ENCODE data around the gene HOXA10. TPM values are rescaled to one million over a fixed set of nuclear protein-coding genes. Genes with fewer than 3 reads are reported as not detected.
A peak's percentile ranks its signal among the peaks of the same experiment; 100 is the strongest.

The HOXA10 gene
- total RNA-seq, 4 donors from 2014 or later: 19.0 to 34.1 (median 24.9) TPM

DNA sequence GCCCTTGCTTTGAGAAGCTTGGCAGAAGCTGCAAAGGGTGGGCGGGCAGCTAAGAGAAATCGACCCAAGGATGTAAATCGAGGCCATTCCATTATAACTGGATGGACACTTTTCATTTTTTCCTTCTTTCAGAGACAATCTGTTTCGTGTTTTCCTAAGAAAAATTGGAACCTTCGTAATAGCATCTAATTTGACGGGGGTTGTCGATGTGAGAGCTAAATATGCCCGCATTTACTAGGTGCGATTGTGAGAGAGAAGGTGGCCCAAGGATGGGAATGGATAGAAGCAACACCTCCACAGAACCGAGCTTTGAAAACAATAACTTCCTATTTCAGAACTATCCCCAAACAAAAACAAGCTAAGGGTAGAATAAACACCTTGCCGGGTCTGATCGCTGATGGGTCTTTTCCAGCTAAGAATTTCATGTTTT is 42.7 kb downstream of the HOXA10 start:
- no peak for TF ChIP-seq POLR2A (IDR thresholded peaks at IDR 0.05)
- no peak for TF ChIP-seq EP300 (IDR thresholded peaks at IDR 0.05)
- no peak for TF ChIP-seq CTCF (IDR thresholded peaks at IDR 0.05)
- 37 to 44% methylated on average over 12 of the region's 12 CpGs for WGBS, 2 donors
- H3K27ac ChIP-seq: peak overlapping the region in 3 of 4 donors; percentile 56 to 90 (median 84)

DNA sequence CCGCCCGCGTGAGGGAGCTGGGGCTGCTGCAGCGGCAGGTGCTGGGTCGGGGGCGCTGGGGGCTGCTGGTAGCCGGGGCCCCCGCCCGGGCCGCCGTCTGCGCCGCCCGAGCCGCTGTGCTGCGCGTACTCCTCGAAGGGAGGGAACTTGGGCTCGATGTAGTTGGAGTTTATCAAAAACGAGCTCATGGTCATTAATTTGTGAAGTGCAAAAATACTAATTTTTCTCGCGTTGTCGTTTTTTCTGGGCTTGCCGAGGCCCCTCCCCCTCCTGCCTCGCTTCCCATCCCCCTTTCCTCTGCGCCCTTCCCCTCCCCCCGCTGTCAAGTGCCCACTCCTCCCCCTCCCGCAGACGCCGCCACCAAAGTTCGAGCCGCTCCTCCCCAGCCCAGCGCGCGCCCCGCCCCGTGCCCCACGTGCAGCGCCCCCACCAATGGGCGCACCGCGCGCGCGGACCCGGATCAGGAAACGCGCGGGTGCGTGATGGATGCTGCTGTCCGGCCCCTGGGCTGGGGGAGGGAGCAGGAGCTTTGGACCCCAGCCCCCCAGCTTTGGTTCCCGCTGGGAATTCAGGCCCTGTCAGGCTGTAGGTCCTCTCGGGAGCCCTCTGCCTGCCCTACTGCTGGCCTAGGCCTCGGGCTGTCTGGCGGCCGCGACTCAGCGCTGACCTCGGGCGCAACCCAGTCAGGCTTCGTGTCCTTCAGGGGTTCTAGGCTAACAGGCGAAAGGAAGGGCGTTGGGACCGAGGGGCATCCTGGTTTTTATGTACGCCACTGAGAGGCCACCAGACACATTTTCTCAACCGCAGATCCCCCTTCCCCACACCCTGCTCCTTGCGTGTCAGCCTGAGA is 43.4 kb downstream of the HOXA10 start, which contains the start of gene HOXA4:
TSS of gene HOXA4 (minus strand) at position 218 of the 850 bp plus-strand sequence. CDS start at position 194, 24 bp downstream.
- H3K4me3 ChIP-seq: peak within 1 kb of the TSS; percentile 51 to 76 (median 64)
- TF ChIP-seq CTCF (IDR thresholded peaks at IDR 0.05): no peak
- peak; percentile 37 to 77 for TF ChIP-seq EP300 (IDR thresholded peaks at IDR 0.05)
- peak in 1 of 2 donors; percentile 69 for TF ChIP-seq POLR2A (IDR thresholded peaks at IDR 0.05)
- H3K4me1 ChIP-seq: peaks cover 0 to 79% (median 13%) of the 10 kb centered on the region in 4 donors
- DNase-seq (ENCODE audit: low spot score in 2 of 2): peak; percentile 84 to 90
- H3K9me3 ChIP-seq: no peaks in the 10 kb centered on the region
- WGBS, 2 donors: 2 to 5% methylated on average over 48 to 64 of the region's 67 CpGs
- H3K36me3 ChIP-seq: no peaks in the 10 kb centered on the region
- H3K27me3 ChIP-seq: peaks cover 0 to 58% of the 10 kb centered on the region in 2 donors
- peak within 1 kb of the TSS; percentile 56 to 90 (median 76) for H3K27ac ChIP-seq

More for the DNA sequence above, 42.7 kb downstream of the HOXA10 start:
- Histone ChIP-seq H3K27me3 (peaks cover 0 to 64% of the 10 kb centered on the region in 2 donors), H3K9me3 (no peaks in the 10 kb centered on the region), H3K4me1 (peaks cover 0 to 79% (median 16%) of the 10 kb centered on the region in 4 donors), H3K36me3 (no peaks in the 10 kb centered on the region), H3K4me3 (peak overlapping the region; percentile 51 to 76 (median 64))
- DNase-seq (ENCODE audit: low spot score in 2 of 2): no peak

GRCh38 chr7:27129729-27130539 is 44.2 kb downstream of the HOXA10 start:
- DNase-seq (ENCODE audit: low spot score in 2 of 2): no peak
- H3K4me1 ChIP-seq: peaks cover 0 to 80% (median 6%) of the 10 kb centered on the region in 4 donors
- whole genome bisulfite sequencing, 2 donors: 26 to 32% methylated on average over 11 to 22 of the region's 72 CpGs

More at GRCh38 chr7:27129729-27130539, 44.2 kb downstream of the HOXA10 start:
- peak overlapping the region; percentile 56 to 90 (median 71) for H3K27ac ChIP-seq
- no peaks in the 10 kb centered on the region for H3K36me3 ChIP-seq
- peaks cover 0 to 50% of the 10 kb centered on the region in 2 donors for H3K27me3 ChIP-seq
- H3K9me3 ChIP-seq: no peaks in the 10 kb centered on the region
- TF ChIP-seq CTCF (IDR thresholded peaks at IDR 0.05): peak in 3 of 5 experiments; percentile 13 to 21 (median 19)
- TF ChIP-seq POLR2A (IDR thresholded peaks at IDR 0.05): no peak
- peak overlapping the region; percentile 51 to 76 (median 64) for H3K4me3 ChIP-seq
